ENCODE measurements around the gene HTR1B. TPM values are rescaled to one million over a fixed set of nuclear protein-coding genes. Genes with fewer than 3 reads are reported as not detected.
A peak's percentile ranks its signal among the peaks of the same experiment; 100 is the strongest.

The HTR1B gene
- total RNA-seq (ENCODE audit: low replicate concordance): under 0.01 and 0.25 TPM in 2 replicates

DNA sequence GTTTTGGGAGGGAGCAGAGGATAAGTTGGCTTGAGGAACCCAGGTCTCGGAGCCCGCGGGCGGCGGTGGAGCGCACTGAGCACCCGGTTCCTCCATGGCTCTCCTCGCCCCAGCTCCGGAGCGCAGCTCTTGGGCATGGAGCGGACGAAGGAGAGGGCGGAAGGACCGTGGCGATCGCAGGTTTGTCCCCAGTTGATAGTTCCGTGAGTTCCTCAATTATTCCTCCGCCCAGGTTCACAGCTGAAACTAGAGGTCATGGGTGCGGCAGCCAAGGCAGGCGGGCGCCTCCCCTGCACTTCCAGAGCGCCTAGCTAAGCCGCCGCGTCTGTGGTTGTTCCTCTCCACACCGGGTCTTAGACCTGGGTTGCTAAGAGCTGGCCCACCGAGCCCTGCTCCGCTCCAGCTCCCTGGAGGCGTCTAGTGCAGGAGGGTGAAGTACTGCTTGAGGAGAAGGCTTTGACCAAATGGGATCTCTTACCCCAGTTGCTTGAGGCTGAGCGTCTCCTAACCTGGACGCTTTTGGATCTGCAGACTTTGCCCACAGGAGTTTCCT lies at the start of gene HTR1B:
TSS of gene HTR1B (minus strand) at position 184 of the 553 bp plus-strand sequence. CDS start at position 96, 88 bp downstream.
- TF ChIP-seq, protein P1, sequence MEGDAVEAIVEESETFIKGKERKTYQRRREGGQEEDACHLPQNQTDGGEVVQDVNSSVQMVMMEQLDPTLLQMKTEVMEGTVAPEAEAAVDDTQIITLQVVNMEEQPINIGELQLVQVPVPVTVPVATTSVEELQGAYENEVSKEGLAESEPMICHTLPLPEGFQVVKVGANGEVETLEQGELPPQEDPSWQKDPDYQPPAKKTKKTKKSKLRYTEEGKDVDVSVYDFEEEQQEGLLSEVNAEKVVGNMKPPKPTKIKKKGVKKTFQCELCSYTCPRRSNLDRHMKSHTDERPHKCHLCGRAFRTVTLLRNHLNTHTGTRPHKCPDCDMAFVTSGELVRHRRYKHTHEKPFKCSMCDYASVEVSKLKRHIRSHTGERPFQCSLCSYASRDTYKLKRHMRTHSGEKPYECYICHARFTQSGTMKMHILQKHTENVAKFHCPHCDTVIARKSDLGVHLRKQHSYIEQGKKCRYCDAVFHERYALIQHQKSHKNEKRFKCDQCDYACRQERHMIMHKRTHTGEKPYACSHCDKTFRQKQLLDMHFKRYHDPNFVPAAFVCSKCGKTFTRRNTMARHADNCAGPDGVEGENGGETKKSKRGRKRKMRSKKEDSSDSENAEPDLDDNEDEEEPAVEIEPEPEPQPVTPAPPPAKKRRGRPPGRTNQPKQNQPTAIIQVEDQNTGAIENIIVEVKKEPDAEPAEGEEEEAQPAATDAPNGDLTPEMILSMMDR (IDR thresholded peaks at IDR 0.05; ENCODE audit: insufficient read depth, low read length): no peak
- DNase-seq (ENCODE audit: low read depth): no peak
- H3K4me3 ChIP-seq (ENCODE audit: low read depth, low read length): peak within 1 kb of the TSS; percentile 39

DNA sequence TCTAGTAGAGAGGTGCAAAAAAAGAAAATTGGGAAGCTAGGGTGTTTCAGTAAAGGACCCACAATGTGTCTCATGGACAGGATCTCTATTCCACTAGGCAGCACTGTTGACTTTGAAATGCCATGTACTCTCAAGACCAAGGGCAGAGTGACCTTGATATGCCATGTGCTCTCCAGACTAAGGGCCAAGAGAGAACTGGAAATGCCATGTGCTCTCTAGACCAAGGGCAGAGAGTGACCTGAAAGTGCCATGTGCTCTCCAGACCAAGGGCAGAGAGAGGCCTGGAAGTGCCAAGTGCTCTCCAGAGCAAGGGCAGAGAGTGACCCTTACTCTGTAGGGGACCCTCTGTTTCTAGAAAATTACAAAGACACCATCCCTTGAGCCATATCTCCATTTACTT lies 49.3 kb upstream of the HTR1B start:
- DNase-seq (ENCODE audit: low read depth): no peak
- H3K4me3 ChIP-seq (ENCODE audit: low read depth, low read length): no peak overlapping the region
- TF ChIP-seq, protein P1 (IDR thresholded peaks at IDR 0.05; ENCODE audit: insufficient read depth, low read length): no peak

GRCh38 chr6:77511860-77512259 lies 48.6 kb upstream of the HTR1B start:
- no peak for DNase-seq (ENCODE audit: low read depth)
- TF ChIP-seq, protein P1 (IDR thresholded peaks at IDR 0.05; ENCODE audit: insufficient read depth, low read length): no peak
- H3K4me3 ChIP-seq (ENCODE audit: low read depth, low read length): no peak overlapping the region

DNA sequence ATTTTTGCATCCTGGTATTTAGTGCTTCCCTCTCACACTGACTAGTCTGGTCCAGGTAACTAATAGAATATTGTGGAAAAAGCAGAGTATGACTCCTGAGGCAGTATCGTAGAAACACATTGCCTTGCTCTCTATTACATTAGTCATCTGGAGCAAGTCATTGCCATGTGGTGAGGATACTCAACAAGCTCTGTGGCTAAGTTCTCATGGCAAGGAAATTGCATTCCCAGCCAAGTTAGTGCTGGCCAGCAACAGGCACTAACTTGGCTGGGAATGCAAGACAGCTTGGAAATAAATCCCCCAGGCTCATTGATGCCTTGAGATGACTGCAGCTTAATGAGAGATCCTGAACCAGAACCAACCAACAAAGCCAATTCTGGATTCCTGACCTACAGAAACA lies 39.7 kb upstream of the HTR1B start:
- TF ChIP-seq, protein P1 (IDR thresholded peaks at IDR 0.05; ENCODE audit: insufficient read depth, low read length): no peak
- no peak for DNase-seq (ENCODE audit: low read depth)
- no peak overlapping the region for H3K4me3 ChIP-seq (ENCODE audit: low read depth, low read length)

DNA sequence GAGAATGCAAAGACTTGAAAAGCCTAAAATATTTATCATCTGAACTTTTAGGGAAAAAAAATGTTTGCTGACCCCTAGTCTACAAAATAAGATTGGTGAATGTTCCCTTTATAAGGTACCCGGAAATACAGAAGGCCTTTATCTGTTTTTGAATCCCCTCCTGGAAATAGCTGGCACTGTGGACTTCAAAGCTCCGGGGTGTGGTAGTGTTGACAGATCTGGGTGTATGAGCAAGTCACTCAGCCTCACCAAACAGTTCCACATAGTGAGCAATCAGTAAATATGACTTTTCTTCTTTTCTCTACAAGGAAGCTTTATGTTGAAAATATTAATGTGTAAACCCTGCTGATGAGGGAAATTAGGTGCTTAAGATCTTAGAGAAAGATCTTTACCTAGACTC lies 29.2 kb upstream of the HTR1B start:
- H3K4me3 ChIP-seq (ENCODE audit: low read depth, low read length): no peak overlapping the region
- TF ChIP-seq, protein P1 (IDR thresholded peaks at IDR 0.05; ENCODE audit: insufficient read depth, low read length): no peak
- DNase-seq (ENCODE audit: low read depth): no peak

- no peak for DNase-seq (ENCODE audit: low read depth)
- TF ChIP-seq, protein P1 (IDR thresholded peaks at IDR 0.05; ENCODE audit: insufficient read depth, low read length): no peak
- no peak overlapping the region for H3K4me3 ChIP-seq (ENCODE audit: low read depth, low read length)
These were observed 24.6 kb upstream of the HTR1B start for GRCh38 chr6:77487808-77488425.

Data from fibroblast of the aortic adventitia (primary cell).